Mesothelial cell of epicardium (in vitro differentiated cells): ENCODE data around the gene USP6NL. TPM values are rescaled to one million over a fixed set of nuclear protein-coding genes. Genes with fewer than 3 reads are reported as not detected.

Source experiments
- DNase-seq, 2 experiments: peaks; one replicate each; pipeline ENCODE4 v3.0.0; 2021; ENCODE audit warnings: low spot score in 2 of 2; ENCODE audit not compliant: unreplicated experiment in 2 of 2
- H3K27ac Mint-ChIP-seq: 2 replicates; pipeline ENCODE4 v1.8.0; 2021; ENCODE audit warnings: mixed read lengths
- H3K27me3 Mint-ChIP-seq: 2 replicates; pipeline ENCODE4 v1.8.0; 2021; ENCODE audit warnings: low read depth, mixed read lengths
- H3K36me3 Mint-ChIP-seq: 2 replicates; pipeline ENCODE4 v1.8.0; 2021; ENCODE audit warnings: mixed read lengths
- H3K4me1 Mint-ChIP-seq: 2 replicates; pipeline ENCODE4 v1.8.0; 2021; ENCODE audit warnings: mixed read lengths
- H3K4me3 Mint-ChIP-seq: 2 replicates; pipeline ENCODE4 v1.8.0; 2021; ENCODE audit warnings: mild to moderate bottlenecking, moderate library complexity, mixed read lengths
- H3K9me3 Mint-ChIP-seq: 2 replicates; pipeline ENCODE4 v1.8.0; 2021; ENCODE audit warnings: mixed read lengths
- total RNA-seq: library from RNA; stranded (reverse); gene quantifications from 3 replicates; pipeline ENCODE4 v1.2.1, GENCODE V29; 2021
- TF ChIP-seq, protein P1 (sequence below): fragments of 200-600 bp; sonication (generic); IDR thresholded peaks from one replicate; pipeline ENCODE4 v1.5.0; 2021; ENCODE audit warnings: antibody characterized with exemption; ENCODE audit not compliant: unreplicated experiment

The USP6NL gene
- total RNA-seq, 1 donor from 2014 or later, result 35.8 TPM

DNA sequence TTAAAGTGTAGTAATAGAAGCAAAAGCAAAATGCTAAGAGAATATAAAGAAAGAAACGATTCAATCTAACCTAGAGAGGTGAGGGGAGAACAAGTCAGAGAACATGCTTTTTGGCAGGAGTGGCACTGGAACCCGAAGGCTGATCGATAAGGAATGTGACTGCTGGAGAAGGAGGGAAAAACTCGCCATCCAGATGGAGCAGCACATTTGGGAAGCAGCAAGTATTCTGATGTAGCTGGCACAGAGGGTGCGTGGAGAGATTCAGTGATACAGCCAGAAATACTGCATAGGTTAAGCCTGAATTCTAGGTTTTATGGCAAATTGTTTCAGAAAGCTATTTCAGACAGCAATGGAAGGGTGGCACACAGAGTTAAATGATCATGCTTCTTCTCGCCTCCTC is 42.0 kb downstream of the USP6NL start:
- TF ChIP-seq, protein P1, sequence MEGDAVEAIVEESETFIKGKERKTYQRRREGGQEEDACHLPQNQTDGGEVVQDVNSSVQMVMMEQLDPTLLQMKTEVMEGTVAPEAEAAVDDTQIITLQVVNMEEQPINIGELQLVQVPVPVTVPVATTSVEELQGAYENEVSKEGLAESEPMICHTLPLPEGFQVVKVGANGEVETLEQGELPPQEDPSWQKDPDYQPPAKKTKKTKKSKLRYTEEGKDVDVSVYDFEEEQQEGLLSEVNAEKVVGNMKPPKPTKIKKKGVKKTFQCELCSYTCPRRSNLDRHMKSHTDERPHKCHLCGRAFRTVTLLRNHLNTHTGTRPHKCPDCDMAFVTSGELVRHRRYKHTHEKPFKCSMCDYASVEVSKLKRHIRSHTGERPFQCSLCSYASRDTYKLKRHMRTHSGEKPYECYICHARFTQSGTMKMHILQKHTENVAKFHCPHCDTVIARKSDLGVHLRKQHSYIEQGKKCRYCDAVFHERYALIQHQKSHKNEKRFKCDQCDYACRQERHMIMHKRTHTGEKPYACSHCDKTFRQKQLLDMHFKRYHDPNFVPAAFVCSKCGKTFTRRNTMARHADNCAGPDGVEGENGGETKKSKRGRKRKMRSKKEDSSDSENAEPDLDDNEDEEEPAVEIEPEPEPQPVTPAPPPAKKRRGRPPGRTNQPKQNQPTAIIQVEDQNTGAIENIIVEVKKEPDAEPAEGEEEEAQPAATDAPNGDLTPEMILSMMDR, result no peak
- Mint-ChIP-seq H3K4me3 (no peak overlapping the region), H3K9me3 (peaks cover 7% of the 10 kb centered on the region), H3K36me3 (peaks cover 7% of the 10 kb centered on the region), H3K27me3 (no peaks in the 10 kb centered on the region), H3K27ac (no peak overlapping the region), H3K4me1 (peaks cover 12% of the 10 kb centered on the region)
- DNase-seq, result no peak

DNA sequence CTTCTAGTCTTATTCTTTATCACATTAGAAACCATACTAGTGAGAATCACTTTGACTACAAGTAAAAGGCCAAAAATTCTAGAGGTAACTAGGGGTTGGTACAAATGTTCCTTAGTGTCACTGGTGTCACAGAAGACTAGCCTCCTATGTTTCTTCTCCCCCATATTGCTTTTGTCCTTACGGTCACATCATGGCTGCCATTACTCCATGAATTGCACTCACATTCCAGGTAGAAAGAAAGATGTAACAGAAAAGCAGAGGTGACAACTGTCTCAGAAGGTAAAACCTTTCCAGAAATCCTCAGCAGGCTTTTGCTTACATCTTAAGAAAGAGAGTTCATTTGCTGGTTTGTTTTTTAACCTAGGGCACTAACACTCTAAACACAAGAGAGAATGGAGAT is 42.9 kb downstream of the USP6NL start:
- Mint-ChIP-seq H3K27me3 (no peaks in the 10 kb centered on the region), H3K27ac (no peak overlapping the region), H3K4me3 (no peak overlapping the region), H3K9me3 (peaks cover 7% of the 10 kb centered on the region), H3K4me1 (peaks cover 8% of the 10 kb centered on the region), H3K36me3 (peaks cover 7% of the 10 kb centered on the region)
- TF ChIP-seq, protein P1, result no peak
- DNase-seq, result no peak

DNA sequence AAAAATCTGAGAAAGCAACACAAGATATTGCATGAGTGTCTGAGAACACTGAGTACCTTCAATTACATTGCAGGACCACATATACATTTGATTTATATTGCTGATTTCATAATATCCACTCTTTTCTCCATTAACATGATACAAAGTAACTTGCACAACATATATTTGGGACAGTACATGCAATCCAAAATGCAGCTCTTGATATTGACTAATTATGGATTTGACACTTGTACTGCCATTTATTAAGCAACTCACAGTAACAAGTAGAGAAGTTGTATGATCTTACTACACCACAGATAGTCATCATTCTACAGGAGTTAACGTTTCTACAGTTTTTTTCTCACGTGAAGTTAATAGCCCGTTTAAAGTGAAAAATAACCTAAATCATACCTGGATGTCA is 46.7 kb downstream of the USP6NL start:
- no peak overlapping the region for H3K4me3 Mint-ChIP-seq
- no peak for DNase-seq
- H3K36me3 Mint-ChIP-seq, result peaks cover 14% of the 10 kb centered on the region
- H3K27me3 Mint-ChIP-seq, result no peaks in the 10 kb centered on the region
- H3K9me3 Mint-ChIP-seq, result peaks cover 10% of the 10 kb centered on the region
- peaks cover 16% of the 10 kb centered on the region for H3K4me1 Mint-ChIP-seq
- TF ChIP-seq, protein P1, result no peak
- no peak overlapping the region for H3K27ac Mint-ChIP-seq

DNA sequence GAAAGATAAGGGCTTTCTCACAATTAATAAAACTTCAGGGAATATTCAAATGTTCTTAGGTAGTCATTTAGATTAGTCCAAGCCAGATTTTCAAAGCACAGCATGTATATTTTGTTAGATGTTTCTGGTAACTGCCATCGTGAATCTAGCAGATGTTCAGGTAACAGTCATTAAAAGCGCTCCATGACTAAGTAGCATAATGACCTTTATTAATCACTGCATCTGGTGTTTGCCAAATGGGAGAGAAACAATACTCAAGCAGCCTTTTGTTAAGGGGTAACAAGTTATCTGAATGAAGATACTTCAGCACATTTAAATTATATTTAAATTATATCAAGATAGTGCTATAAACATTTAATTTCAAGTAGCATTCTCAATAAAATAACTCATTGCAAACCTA is 47.5 kb downstream of the USP6NL start:
- Mint-ChIP-seq H3K36me3 (peaks cover 14% of the 10 kb centered on the region), H3K9me3 (peaks cover 10% of the 10 kb centered on the region), H3K27me3 (no peaks in the 10 kb centered on the region), H3K27ac (no peak overlapping the region), H3K4me1 (peaks cover 16% of the 10 kb centered on the region), H3K4me3 (no peak overlapping the region)
- DNase-seq, result no peak
- TF ChIP-seq, protein P1, result no peak

DNA sequence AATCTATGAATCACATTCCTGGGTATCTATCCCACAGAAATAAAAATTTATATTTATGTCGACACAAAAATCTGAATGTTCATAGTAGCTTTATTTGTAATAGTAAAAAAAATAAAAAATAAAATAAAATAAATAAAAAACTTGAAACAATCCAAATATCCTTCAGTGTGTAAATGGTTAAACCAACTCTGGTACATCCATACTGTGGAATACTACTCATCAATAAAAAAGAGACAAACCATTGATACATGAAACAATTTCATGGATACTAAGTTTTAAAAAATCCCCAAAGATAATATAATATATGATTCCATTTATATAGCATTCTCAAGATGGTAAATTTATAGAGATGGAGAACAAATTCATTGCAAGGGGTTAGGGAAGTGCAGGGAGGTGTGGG is 48.6 kb downstream of the USP6NL start:
- H3K9me3 Mint-ChIP-seq, result peaks cover 8% of the 10 kb centered on the region
- peaks cover 16% of the 10 kb centered on the region for H3K4me1 Mint-ChIP-seq
- H3K4me3 Mint-ChIP-seq, result no peak overlapping the region
- no peak for DNase-seq
- peaks cover 14% of the 10 kb centered on the region for H3K36me3 Mint-ChIP-seq
- no peaks in the 10 kb centered on the region for H3K27me3 Mint-ChIP-seq
- H3K27ac Mint-ChIP-seq, result no peak overlapping the region
- TF ChIP-seq, protein P1, result no peak
